Activated CD4-positive, alpha-beta T cell treated with anti-CD3 and anti-CD28 coated beads, Interleukin-2, amount 10 ng/mL, durations not matched to agents 7 days and 5 days (primary cell): Measurements from ENCODE around the gene RIC3. TPM values are rescaled to one million over a fixed set of nuclear protein-coding genes. Genes with fewer than 3 reads are reported as not detected.

Experiments
- CTCF ChIA-PET: fragments of 350-600 bp; sonication (Branson Sonifier 250); formaldehyde crosslinking; loops from one replicate; lab custom pipeline; 2021; ENCODE audit warnings: antibody characterized with exemption; lab: Charles Lee
- POLR2A ChIA-PET: fragments of 350-600 bp; sonication (Branson Sonifier 250); formaldehyde crosslinking; loops from one replicate; lab custom pipeline; 2021; ENCODE audit warnings: antibody characterized with exemption; lab: Charles Lee
- DNase-seq: peaks from one replicate; pipeline ENCODE4 v3.0.0-alpha.2; 2020
- H3K27ac Mint-ChIP-seq: one replicate; pipeline ENCODE4 v1.8.0; 2021; ENCODE audit warnings: mild to moderate bottlenecking, moderate library complexity, mixed read lengths
- H3K27me3 Mint-ChIP-seq: one replicate; pipeline ENCODE4 v1.8.0; 2021; ENCODE audit warnings: mixed read lengths
- H3K36me3 Mint-ChIP-seq: one replicate; pipeline ENCODE4 v1.8.0; 2021; ENCODE audit warnings: low read depth, mixed read lengths
- H3K4me1 Mint-ChIP-seq: one replicate; pipeline ENCODE4 v1.8.0; 2021; ENCODE audit warnings: mixed read lengths
- H3K4me3 Mint-ChIP-seq: one replicate; pipeline ENCODE4 v1.8.0; 2021; ENCODE audit warnings: mild to moderate bottlenecking, moderate library complexity, mixed read lengths
- H3K9me3 Mint-ChIP-seq: one replicate; pipeline ENCODE4 v1.8.0; 2021; ENCODE audit warnings: mixed read lengths
- total RNA-seq, 2 experiments: library from RNA; stranded (reverse); gene quantifications; one replicate each; pipeline ENCODE4 v1.2.3, GENCODE V29; 2021

RIC3 gene
- total RNA-seq, result 10 to 100 TPM; 16.9 to 20.1 TPM

GRCh38 chr11:8168485-8169257, at the start of gene RIC3:
TSS of gene RIC3 (minus strand) at chr11:8169025. CDS start at chr11:8168989, 36 bp downstream.
- Mint-ChIP-seq H3K27ac (peak within 1 kb of the TSS; percentile 57), H3K4me1 (peaks cover 26% of the 10 kb centered on the region), H3K36me3 (peaks cover 6% of the 10 kb centered on the region), H3K27me3 (peaks cover 20% of the 10 kb centered on the region), H3K9me3 (no peaks in the 10 kb centered on the region), H3K4me3 (peak within 1 kb of the TSS; percentile 88)
- ChIA-PET POLR2A (no interaction called here), CTCF (interaction anchor here (1.1 kb wide), 1 partner anchor 51 kb away, joined by 3 read pairs; no protein-coding TSS in a partner anchor)
- DNase-seq, result peak; percentile 57

- Mint-ChIP-seq H3K4me3 (no peak overlapping the region), H3K9me3 (no peaks in the 10 kb centered on the region), H3K4me1 (no peaks in the 10 kb centered on the region), H3K27me3 (no peaks in the 10 kb centered on the region), H3K27ac (no peak overlapping the region), H3K36me3 (no peaks in the 10 kb centered on the region)
- no peak for DNase-seq
- CTCF ChIA-PET, result no interaction called here
- POLR2A ChIA-PET, result no interaction called here
These were observed 49.6 kb upstream of the RIC3 start for GRCh38 chr11:8218409-8218808.

- Mint-ChIP-seq H3K4me1 (no peaks in the 10 kb centered on the region), H3K36me3 (no peaks in the 10 kb centered on the region), H3K4me3 (no peak overlapping the region), H3K27me3 (no peaks in the 10 kb centered on the region), H3K9me3 (no peaks in the 10 kb centered on the region), H3K27ac (no peak overlapping the region)
- CTCF ChIA-PET, result no interaction called here
- POLR2A ChIA-PET, result no interaction called here
- DNase-seq, result no peak
These were observed 49.1 kb upstream of the RIC3 start for GRCh38 chr11:8217926-8218325.

- no peak for DNase-seq
- Mint-ChIP-seq H3K27ac (no peak overlapping the region), H3K4me1 (no peaks in the 10 kb centered on the region), H3K4me3 (no peak overlapping the region), H3K27me3 (no peaks in the 10 kb centered on the region), H3K9me3 (no peaks in the 10 kb centered on the region), H3K36me3 (no peaks in the 10 kb centered on the region)
- ChIA-PET POLR2A (no interaction called here), CTCF (no interaction called here)
These were observed 48.3 kb upstream of the RIC3 start for GRCh38 chr11:8217136-8217535.

GRCh38 chr11:8213376-8213775, 44.6 kb upstream of the RIC3 start:
- no peaks in the 10 kb centered on the region for H3K27me3 Mint-ChIP-seq
- DNase-seq, result no peak
- no peak overlapping the region for H3K27ac Mint-ChIP-seq
- H3K36me3 Mint-ChIP-seq, result no peaks in the 10 kb centered on the region
- H3K9me3 Mint-ChIP-seq, result no peaks in the 10 kb centered on the region
- CTCF ChIA-PET, result no interaction called here
- H3K4me1 Mint-ChIP-seq, result no peaks in the 10 kb centered on the region
- H3K4me3 Mint-ChIP-seq, result no peak overlapping the region
- POLR2A ChIA-PET, result no interaction called here

GRCh38 chr11:8209208-8209807, 40.5 kb upstream of the RIC3 start:
- peaks cover 9% of the 10 kb centered on the region for H3K27me3 Mint-ChIP-seq
- H3K27ac Mint-ChIP-seq, result no peak overlapping the region
- ChIA-PET POLR2A (no interaction called here), CTCF (interaction anchor here (1.0 to 1.3 kb wide), 2 partner anchors 13 to 20 kb away, joined by 3 read pairs; no protein-coding TSS in a partner anchor)
- no peak overlapping the region for H3K4me3 Mint-ChIP-seq
- no peaks in the 10 kb centered on the region for H3K9me3 Mint-ChIP-seq
- H3K4me1 Mint-ChIP-seq, result no peaks in the 10 kb centered on the region
- H3K36me3 Mint-ChIP-seq, result no peaks in the 10 kb centered on the region
- DNase-seq, result no peak

GRCh38 chr11:8207080-8208000, 38.5 kb upstream of the RIC3 start:
- Mint-ChIP-seq H3K4me1 (no peaks in the 10 kb centered on the region), H3K36me3 (no peaks in the 10 kb centered on the region), H3K4me3 (no peak overlapping the region), H3K27ac (no peak overlapping the region), H3K9me3 (no peaks in the 10 kb centered on the region), H3K27me3 (peaks cover 9% of the 10 kb centered on the region)
- no peak for DNase-seq
- ChIA-PET CTCF (no interaction called here), POLR2A (no interaction called here)

GRCh38 chr11:8206251-8207079, 37.6 kb upstream of the RIC3 start:
- ChIA-PET POLR2A (no interaction called here), CTCF (no interaction called here)
- H3K27me3 Mint-ChIP-seq, result peaks cover 9% of the 10 kb centered on the region
- no peak overlapping the region for H3K4me3 Mint-ChIP-seq
- no peak for DNase-seq
- H3K36me3 Mint-ChIP-seq, result no peaks in the 10 kb centered on the region
- H3K27ac Mint-ChIP-seq, result no peak overlapping the region
- no peaks in the 10 kb centered on the region for H3K4me1 Mint-ChIP-seq
- no peaks in the 10 kb centered on the region for H3K9me3 Mint-ChIP-seq

GRCh38 chr11:8205566-8205965, 36.7 kb upstream of the RIC3 start:
- no peaks in the 10 kb centered on the region for H3K36me3 Mint-ChIP-seq
- no peaks in the 10 kb centered on the region for H3K4me1 Mint-ChIP-seq
- no peak overlapping the region for H3K27ac Mint-ChIP-seq
- CTCF ChIA-PET, result no interaction called here
- H3K4me3 Mint-ChIP-seq, result no peak overlapping the region
- peaks cover 9% of the 10 kb centered on the region for H3K27me3 Mint-ChIP-seq
- POLR2A ChIA-PET, result no interaction called here
- no peaks in the 10 kb centered on the region for H3K9me3 Mint-ChIP-seq
- no peak for DNase-seq

GRCh38 chr11:8204596-8204995, 35.8 kb upstream of the RIC3 start:
- DNase-seq, result no peak
- no peak overlapping the region for H3K4me3 Mint-ChIP-seq

GRCh38 chr11:8204025-8204424, 35.2 kb upstream of the RIC3 start:
- no peaks in the 10 kb centered on the region for H3K36me3 Mint-ChIP-seq
- no peaks in the 10 kb centered on the region for H3K4me1 Mint-ChIP-seq
- no peak for DNase-seq
- no peak overlapping the region for H3K27ac Mint-ChIP-seq
- CTCF ChIA-PET, result interaction anchor here (1.3 kb wide), 1 partner anchor 11 kb away, joined by 3 read pairs; no protein-coding TSS in a partner anchor
- H3K27me3 Mint-ChIP-seq, result peaks cover 9% of the 10 kb centered on the region
- POLR2A ChIA-PET, result no interaction called here
- no peak overlapping the region for H3K4me3 Mint-ChIP-seq
- no peaks in the 10 kb centered on the region for H3K9me3 Mint-ChIP-seq

More at GRCh38 chr11:8204596-8204995, 35.8 kb upstream of the RIC3 start:
- ChIA-PET POLR2A (no interaction called here), CTCF (no interaction called here)
- no peaks in the 10 kb centered on the region for H3K36me3 Mint-ChIP-seq
- H3K4me1 Mint-ChIP-seq, result no peaks in the 10 kb centered on the region
- peaks cover 9% of the 10 kb centered on the region for H3K27me3 Mint-ChIP-seq
- H3K9me3 Mint-ChIP-seq, result no peaks in the 10 kb centered on the region
- H3K27ac Mint-ChIP-seq, result no peak overlapping the region

GRCh38 chr11:8203414-8203715, 34.5 kb upstream of the RIC3 start:
- Mint-ChIP-seq H3K27me3 (peaks cover 14% of the 10 kb centered on the region), H3K27ac (no peak overlapping the region), H3K36me3 (no peaks in the 10 kb centered on the region), H3K9me3 (no peaks in the 10 kb centered on the region), H3K4me1 (no peaks in the 10 kb centered on the region), H3K4me3 (no peak overlapping the region)
- no peak for DNase-seq
- CTCF ChIA-PET, result interaction anchor here (1.3 kb wide), 1 partner anchor 11 kb away, joined by 3 read pairs; no protein-coding TSS in a partner anchor
- POLR2A ChIA-PET, result no interaction called here
